HG02885 (cell line): Measurements from ENCODE around the gene ANKRD13D.

Experiments
- ATAC-seq: cut with Tn5 transposase; IDR thresholded peaks from one replicate; pipeline ENCODE4 v1.9.1; 2021; ENCODE audit warnings: mild to moderate bottlenecking; ENCODE audit not compliant: unreplicated experiment, poor library complexity

The ANKRD13D gene

GRCh38 chr11:67272327-67273259, 16.5 kb upstream of the ANKRD13D start:
- ATAC-seq: no peak

- no peak for ATAC-seq
These were observed 15.7 kb upstream of the ANKRD13D start for GRCh38 chr11:67273260-67273990.

- no peak for ATAC-seq
These were observed 14.1 kb upstream of the ANKRD13D start for GRCh38 chr11:67274768-67275605.

- ATAC-seq: no peak
These were observed 13.3 kb upstream of the ANKRD13D start for GRCh38 chr11:67275606-67276409.

GRCh38 chr11:67276781-67277230, 12.3 kb upstream of the ANKRD13D start:
- peak; percentile 17 for ATAC-seq

GRCh38 chr11:67277231-67277961, 11.7 kb upstream of the ANKRD13D start:
- ATAC-seq: peak; percentile 82

- ATAC-seq: no peak
These were observed 10.8 kb upstream of the ANKRD13D start for GRCh38 chr11:67278135-67278938.

- no peak for ATAC-seq
These were observed 10.0 kb upstream of the ANKRD13D start for GRCh38 chr11:67278939-67279588.

GRCh38 chr11:67279589-67280340, 9.3 kb upstream of the ANKRD13D start:
- no peak for ATAC-seq

GRCh38 chr11:67280341-67280787, 8.7 kb upstream of the ANKRD13D start:
- no peak for ATAC-seq

GRCh38 chr11:67280788-67281551, 8.1 kb upstream of the ANKRD13D start:
- no peak for ATAC-seq

GRCh38 chr11:67281552-67282150, 7.5 kb upstream of the ANKRD13D start:
- no peak for ATAC-seq

GRCh38 chr11:67282155-67282875, 6.8 kb upstream of the ANKRD13D start:
- no peak for ATAC-seq

- ATAC-seq: no peak
These were observed 6.2 kb upstream of the ANKRD13D start for GRCh38 chr11:67282876-67283371.

GRCh38 chr11:67283481-67283963, 5.6 kb upstream of the ANKRD13D start:
- no peak for ATAC-seq
